Panc1 (cell line): ENCODE measurements around the gene SLC36A4.

Source experiments
- CTCF ChIP-seq: fragments of 450-650 bp; IDR thresholded peaks from 2 replicates; pipeline ENCODE4 v1.5.1; 2017; ENCODE audit warnings: mild to moderate bottlenecking
- REST ChIP-seq, 2 experiments: IDR thresholded peaks; 2 replicates each; pipeline ENCODE4 v1.6.1; 2011 to 2012; ENCODE audit warnings: low read depth in 2 of 2, control low read depth in 1 of 2, low read length in 1 of 2, mild to moderate bottlenecking in 1 of 2, moderate library complexity in 1 of 2; ENCODE audit not compliant: insufficient read depth in 1 of 2
- TCF7L2 ChIP-seq: IDR thresholded peaks from 2 replicates; pipeline ENCODE4 v1.6.1; 2011; ENCODE audit warnings: mild to moderate bottlenecking, low read depth, low read length, inconsistent platforms

- TF ChIP-seq TCF7L2 (no peak), CTCF (no peak), REST (IDR thresholded peaks at IDR 0.05; ENCODE audit: insufficient read depth in 1 of 2, low read depth in 2 of 2, low read length in 1 of 2) (no peak)
Measured at GRCh38 chr11:93099806-93100205, 98.0 kb downstream of the SLC36A4 start.
